ENCODE measurements around the gene CSK.

CSK gene

DNA sequence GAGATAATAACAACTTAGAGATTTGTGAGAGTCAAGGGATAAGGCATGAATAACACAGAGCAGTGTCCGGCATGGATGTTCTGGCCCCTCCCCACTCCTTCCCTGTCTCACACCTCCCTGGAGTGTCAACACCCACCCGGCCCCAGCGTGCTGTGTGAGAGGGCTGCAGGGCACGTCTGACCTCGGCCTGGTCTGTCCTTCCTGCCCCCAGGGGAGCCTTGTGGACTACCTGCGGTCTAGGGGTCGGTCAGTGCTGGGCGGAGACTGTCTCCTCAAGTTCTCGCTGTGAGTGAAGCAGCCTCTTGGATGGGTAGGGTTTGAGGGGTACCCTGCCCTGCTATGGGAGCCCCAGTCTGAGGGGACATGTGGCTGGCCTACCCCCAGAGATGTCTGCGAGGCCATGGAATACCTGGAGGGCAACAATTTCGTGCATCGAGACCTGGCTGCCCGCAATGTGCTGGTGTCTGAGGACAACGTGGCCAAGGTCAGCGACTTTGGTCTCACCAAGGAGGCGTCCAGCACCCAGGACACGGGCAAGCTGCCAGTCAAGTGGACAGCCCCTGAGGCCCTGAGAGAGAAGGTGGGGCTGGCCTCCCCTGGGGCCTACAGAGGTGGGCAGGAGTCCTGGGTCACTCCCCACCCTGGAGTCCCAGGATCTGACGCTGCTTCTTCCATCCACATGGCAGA lies 19.6 kb downstream of the CSK start:
- DNase-seq (ENCODE audit: low read depth in 3 of 3), result no peak

DNA sequence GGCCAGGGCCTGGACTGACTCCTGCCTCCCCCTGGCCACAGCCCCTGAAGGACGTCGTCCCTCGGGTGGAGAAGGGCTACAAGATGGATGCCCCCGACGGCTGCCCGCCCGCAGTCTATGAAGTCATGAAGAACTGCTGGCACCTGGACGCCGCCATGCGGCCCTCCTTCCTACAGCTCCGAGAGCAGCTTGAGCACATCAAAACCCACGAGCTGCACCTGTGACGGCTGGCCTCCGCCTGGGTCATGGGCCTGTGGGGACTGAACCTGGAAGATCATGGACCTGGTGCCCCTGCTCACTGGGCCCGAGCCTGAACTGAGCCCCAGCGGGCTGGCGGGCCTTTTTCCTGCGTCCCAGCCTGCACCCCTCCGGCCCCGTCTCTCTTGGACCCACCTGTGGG lies 20.4 kb downstream of the CSK start:
- DNase-seq (ENCODE audit: low read depth in 3 of 3), result no peak

DNA sequence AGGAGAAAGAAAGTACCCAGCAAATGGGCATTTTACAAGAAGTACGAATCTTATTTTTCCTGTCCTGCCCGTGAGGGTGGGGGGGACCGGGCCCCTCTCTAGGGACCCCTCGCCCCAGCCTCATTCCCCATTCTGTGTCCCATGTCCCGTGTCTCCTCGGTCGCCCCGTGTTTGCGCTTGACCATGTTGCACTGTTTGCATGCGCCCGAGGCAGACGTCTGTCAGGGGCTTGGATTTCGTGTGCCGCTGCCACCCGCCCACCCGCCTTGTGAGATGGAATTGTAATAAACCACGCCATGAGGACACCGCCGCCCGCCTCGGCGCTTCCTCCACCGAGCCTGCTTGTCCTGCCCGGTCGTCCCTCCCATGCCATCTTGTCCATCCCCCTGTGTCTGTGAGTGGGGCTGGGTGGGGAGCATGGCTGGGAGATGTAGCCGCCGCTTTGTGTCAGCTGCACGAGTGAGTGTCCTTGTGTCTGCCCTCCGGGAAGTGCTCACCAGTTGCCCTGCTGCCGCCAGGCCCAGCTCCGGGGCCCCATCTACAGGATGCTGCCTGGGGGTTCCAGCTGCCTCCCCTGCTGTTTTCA lies 21.1 kb downstream of the CSK start:
- DNase-seq (ENCODE audit: low read depth in 3 of 3), result no peak

DNA sequence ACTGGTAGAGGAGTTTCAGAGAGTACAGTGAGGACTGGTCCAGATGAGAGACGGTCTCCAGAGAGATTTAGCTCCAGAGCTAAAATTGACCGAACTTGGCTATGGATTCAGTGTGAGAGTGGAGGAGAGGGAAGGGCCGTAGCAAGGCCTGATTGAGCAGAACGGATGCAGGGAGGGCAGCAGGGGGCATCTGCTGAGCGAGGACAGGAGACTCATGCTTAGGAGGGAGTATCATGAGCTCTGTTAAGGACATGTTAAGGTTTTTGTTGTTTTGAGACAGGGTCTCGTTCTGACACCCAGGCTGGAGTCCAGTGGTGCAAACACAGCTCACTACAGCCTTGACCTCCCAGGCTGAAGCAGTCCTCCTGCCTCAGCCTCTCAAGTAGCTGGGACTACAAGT lies 23.1 kb downstream of the CSK start:
- no peak for DNase-seq (ENCODE audit: low read depth in 3 of 3)

DNA sequence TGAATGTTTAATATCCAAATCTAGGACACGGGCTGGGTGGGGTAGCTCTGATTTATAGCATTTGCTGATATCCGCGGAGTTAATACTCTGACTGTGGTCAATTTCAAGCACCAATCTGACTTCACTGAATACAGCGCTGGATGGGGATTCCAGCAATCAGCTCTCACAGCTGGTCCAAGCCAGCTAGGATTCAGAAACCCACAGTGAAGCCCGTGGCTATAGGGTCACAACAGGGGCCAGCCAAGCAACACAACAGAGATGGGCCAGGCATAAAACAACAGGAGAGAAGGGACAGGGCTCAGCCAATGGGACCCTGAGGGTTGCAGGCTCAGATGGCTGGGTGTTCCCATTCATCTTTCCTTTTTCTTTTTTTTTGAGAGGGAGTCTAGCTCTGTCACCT lies 25.4 kb downstream of the CSK start:
- DNase-seq (ENCODE audit: low read depth in 3 of 3), result no peak

DNA sequence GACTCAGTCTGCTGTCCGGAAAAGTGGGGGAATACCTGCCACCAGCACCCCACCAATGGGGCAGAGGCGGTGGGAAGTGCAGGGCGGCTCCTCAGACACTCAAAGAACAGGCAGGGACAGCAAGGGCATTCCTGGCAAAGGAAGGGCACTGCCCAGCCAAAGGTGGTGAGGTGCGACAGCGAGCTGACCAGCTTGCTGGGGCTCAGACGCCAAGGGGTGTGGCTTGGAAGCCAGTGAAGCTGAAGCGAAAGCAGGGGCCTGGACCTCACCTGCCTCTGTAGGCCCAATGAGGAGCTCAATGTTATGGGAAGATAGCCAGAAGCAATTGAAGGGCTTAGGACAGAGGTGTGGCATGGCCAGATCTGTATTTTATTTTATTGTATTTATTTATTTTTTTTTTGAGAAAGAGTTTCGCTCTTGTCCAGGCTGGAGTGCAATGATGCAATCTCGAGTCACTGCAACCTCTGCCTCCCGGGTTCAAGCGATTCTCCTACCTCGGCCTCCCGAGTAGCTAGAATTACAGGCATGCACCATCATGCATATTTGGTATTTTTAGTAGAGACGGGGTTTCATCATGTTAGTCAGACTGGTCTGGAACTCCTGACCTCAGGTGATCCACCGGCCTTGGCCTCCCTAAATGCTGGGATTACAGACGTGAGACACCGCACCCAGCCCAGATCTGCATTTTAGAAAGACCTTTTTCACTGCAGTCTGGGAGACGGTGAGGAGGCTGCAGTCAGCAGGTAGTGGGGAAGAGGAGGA lies 26.4 kb downstream of the CSK start:
- no peak for DNase-seq (ENCODE audit: low read depth in 3 of 3)

DNA sequence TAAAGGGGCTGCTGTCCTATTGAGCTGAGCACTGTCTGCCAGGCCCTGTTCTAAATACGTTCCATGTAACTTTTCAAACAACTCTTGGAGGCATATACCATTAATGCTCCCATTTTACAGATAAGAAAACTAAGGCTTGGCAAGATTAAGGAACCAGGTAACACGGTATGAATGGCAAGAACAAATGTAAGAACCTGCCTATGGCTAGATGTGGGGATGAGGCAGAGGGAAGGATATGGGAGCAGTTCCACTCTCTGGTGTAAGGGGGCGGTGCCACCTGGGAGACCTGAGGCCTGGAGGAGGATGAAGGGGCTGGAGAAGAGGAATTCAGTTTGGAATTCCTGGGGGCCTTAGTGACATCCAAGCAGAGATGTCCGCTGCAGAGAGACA lies 27.0 kb downstream of the CSK start:
- DNase-seq (ENCODE audit: low read depth in 3 of 3), result no peak

DNA sequence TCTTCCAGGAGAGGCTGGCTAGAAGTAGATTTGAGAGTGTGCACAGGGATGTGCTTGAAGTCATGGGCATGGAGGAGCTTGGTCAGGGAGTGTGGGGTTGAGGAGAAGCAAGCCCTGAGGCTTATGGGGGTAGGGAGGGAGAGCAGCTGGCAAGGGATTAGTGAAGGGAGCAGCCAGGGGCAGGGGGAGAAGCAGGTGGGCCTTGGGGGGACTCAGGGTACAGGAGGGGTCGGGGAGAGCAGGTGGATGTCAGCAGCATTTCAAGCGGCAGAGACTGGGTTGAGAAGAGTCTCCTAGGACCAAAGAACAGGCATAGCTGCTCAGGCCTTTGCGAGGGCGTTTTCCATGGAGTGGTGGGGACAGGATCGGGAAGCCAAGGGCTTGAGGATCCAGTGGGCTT lies 27.4 kb downstream of the CSK start:
- DNase-seq (ENCODE audit: low read depth in 3 of 3), result no peak

DNA sequence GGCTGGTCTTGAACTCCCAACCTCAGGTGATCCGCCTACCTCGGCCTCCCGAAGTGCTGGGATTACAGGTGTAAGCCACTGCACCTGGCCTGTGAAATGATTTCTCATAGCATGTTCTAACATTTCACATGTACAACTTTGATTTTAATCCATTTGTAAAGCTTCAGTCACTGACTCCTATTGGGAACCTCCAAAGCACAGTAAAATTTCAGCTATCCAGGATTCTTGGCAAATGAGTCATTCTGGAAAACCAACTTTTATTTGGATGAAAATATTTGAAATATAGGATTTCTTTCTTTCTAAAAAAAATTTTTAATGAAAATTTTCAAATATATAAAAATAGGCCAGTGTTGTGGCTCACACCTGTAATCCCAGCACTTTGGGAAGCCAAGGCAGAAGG lies 28.1 kb downstream of the CSK start:
- no peak for DNase-seq (ENCODE audit: low read depth in 3 of 3)

DNA sequence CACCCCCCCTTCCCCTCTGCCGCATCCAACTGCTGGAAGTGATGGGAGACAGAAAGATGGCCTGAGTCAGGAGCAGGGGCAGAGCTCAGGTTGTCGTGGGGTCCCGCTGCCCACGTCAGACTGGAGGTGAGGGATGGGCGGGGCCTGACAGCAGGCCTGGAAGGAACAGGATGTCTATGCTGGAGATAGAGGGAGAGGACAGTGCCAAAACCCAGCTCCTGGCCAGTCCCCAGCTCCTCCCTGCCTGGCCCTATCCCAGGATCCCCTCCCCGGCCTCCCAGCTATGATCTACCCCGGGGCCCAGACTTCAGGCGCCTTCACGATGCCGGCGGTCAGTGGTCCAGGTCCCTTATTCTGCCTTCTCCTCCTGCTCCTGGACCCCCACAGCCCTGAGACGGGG lies 30.7 kb downstream of the CSK start, which contains the start of gene LMAN1L:
Gene LMAN1L, plus strand, starts transcription at position 303 of the 400 bp plus-strand sequence. Its CDS starts 20 bp downstream, at position 323.
- no peak for DNase-seq (ENCODE audit: low read depth in 3 of 3)

DNA sequence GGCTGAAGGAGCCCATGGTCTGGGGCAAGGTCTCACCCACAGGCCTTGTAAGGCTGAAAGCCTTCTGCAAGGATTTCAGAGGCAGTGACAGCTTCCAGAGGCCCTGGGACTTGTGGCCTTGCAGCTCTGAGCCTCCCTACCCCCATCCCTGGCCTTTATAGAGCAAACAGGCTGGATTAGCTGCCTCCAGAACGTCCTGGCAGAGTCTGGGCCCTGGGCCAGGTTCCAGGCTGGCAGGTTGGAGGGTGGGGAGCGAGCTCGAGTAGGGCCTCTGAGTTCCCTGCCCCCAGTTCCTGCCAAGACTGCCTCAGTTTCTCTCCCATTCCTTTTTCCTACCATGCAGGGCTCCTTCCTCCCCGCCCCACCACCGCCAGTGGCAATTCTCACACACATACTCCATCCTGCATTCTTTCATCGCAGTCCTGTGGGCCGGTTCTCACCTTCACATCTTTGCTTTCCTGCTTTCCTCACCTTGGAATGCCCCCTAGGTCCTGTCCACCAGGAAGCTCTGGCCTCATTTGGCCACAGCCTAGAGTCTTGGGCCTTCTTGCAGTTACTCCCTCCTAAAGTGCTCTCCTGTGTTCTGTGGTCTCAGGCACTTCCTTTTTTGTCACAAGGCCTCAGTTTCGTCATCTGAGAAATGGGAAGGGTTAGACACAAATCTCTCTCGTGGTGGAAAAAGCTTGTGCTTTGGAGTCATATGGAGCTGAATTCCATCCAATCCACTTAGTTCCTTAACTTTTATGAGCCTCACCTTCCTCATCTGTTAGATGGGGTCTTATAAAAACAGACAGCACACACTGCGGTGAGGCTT lies 33.4 kb downstream of the CSK start:
- no peak for DNase-seq (ENCODE audit: low read depth in 3 of 3)

DNA sequence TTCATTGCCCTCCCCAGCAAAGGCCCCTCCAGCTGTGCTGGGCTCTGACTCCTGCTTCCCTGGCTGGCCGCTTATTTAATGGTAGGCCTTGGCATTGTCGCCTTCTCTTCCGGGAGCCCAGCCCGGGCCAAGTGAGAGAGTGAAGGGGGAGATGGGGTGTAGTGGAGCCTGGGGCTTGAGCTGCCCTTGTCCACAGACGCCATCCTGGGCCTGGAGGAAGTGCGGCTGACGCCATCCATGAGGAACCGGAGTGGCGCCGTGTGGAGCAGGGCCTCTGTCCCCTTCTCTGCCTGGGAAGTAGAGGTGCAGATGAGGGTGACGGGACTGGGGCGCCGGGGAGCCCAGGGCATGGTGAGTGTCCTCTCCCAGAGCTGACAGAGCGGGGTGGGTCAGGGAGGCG lies 34.1 kb downstream of the CSK start:
- no peak for DNase-seq (ENCODE audit: low read depth in 3 of 3)

DNA sequence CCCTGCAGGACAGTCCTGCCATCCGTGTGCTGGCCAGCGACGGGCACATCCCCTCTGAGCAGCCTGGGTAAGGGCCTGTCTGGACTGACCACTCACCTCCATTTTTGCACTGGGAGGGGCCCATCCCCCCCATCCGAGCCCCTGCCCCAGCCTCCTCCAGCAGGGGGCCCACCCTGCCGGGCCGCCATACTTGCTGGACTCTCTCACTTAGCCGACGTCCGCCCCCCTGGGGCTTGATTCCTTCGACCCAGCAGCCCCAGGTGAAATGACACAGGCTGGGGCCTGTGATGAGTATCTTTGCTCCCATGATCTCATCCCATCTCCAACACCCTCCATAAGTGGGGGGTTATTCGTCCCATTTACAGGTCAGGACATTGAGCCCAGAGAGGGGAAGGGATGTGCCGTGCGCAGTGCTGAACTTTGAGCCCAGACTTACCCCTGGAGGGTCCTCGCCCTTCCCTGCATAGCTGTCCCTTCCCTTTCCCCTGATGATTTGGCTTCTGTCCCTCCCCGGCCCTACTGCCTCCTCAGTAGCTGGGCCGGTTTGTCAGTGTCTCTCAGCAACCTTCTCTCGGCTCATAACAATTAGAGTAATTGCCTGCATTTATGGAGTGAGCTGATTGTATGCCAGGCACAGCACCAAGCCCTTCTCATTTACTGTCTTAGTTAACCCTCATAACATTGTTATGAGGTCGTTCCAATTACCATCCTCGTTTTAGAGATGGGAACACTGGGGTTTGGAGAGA lies 34.9 kb downstream of the CSK start:
- no peak for DNase-seq (ENCODE audit: low read depth in 3 of 3)

DNA sequence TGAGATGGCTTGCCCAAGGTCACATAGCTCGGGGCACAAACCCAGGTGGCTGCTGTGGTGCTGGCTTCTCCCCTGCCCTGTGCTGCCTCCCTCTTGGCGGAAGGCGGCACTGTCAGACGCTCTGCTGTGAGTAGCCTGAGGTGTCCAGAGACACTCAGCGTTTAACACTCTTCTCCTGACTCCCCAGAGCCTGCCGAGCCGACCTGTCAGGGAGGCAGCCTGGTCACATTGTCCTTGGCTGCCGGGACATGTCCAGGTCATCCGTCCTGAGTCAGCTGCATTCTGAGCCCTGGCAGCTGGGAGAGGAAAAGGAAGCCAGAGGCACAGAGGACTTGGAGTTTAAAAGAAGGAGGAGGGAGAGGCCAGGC lies 35.5 kb downstream of the CSK start:
- no peak for DNase-seq (ENCODE audit: low read depth in 3 of 3)

DNA sequence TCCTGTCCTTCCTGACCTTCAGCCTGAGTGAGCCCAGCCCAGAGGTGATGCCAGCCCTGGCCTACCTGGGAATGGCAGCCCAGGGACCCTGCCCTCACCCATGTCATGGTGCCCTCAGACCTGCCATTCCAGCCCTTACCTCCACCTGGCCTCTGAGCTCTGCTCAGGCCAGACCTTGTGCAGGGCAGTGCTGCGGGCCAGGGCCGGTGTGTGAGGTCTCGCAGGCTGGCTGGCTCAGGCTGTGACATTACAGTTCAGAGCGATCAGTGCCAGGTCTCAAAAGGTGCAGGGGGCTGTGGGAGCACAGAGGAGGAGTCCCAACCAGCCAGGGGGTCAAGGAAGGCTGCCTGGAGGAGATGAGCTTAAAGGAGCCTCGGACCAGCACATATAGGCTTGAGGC lies 38.2 kb downstream of the CSK start:
- no peak for DNase-seq (ENCODE audit: low read depth in 3 of 3)

DNA sequence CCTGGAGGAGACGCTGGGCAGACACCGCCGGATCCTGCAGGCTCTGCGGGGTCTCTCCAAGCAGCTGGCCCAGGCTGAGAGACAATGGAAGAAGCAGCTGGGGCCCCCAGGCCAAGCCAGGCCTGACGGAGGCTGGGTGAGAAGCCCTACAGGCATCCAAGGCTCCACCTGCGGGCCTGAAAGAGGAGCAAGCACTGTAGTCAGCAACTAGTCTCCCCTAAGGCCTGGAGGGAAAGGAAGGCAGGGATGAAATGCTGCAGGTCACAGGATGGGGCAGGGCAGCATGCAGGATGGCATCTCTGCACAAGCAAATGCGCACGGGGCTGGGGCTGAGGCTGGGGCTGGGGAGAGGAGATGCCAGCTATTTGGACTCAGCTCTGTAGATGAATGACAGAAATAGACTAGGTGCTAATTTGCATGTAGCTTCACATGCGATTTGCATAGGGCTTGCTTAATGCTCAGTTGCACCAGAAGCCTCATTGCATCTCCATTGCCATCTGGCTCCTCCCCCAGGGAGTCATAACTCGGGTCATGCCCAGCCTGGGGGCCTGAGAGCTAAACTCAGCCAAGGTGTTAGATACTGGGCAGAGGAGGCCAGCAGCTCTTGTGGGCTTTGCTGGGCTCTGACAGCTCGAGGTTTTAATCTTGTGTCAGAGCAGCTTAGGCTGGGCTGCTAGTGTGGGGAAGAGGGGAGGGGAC lies 39.4 kb downstream of the CSK start:
- no peak for DNase-seq (ENCODE audit: low read depth in 3 of 3)

DNA sequence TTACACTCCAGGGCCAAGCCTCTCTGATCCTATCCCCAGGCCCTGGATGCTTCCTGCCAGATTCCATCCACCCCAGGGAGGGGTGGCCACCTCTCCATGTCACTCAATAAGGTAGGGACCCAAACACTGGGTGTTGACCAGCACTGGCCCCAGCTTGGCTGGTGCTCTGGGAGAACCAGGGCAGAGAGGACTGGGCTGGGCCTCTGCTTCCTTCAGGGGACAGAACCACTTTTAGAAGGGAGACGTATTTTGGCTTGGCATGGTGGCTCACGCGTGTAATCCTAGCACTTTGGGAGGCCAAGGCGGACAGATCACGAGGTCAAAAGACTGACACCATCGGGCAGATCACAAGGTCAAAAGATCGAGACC lies 39.9 kb downstream of the CSK start:
- no peak for DNase-seq (ENCODE audit: low read depth in 3 of 3)

DNA sequence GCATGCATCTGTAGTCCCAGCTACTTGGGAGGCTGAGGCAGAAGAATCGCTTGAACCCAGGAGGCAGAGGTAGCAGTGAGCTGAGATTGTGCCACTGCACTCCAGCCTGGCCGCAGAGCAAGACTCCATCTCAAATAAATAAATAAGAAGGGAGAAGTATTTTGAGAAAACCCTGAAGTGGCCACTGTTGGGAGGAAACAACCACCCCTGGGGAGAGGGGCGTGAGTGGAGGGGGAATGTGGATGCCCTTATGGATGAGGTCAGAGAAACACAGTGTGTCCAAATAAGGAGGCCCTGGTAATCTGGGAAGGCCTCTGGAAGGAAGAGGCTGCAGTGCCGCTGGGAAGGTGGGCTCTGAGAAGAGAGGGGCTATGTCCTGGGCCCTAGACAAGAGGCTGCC lies 40.4 kb downstream of the CSK start:
- no peak for DNase-seq (ENCODE audit: low read depth in 3 of 3)

DNA sequence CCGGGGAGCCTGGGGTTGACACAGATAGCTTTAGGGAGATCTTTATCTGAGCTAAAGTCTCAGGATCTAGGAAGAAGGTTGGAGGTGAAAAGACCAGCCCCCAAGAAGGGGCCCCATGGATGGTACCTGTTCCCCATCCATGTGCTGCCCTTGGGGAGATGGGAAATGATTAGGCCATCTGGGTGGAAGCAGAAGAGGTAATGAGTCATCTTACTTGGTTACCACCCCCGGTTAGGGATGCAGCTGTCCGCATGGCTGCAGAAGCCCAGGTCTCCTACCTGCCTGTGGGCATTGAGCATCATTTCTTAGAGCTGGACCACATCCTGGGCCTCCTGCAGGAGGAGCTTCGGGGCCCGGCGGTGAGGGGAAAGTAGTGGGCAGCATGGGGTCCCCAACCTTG lies 41.4 kb downstream of the CSK start:
- DNase-seq (ENCODE audit: low read depth in 3 of 3), result no peak

DNA sequence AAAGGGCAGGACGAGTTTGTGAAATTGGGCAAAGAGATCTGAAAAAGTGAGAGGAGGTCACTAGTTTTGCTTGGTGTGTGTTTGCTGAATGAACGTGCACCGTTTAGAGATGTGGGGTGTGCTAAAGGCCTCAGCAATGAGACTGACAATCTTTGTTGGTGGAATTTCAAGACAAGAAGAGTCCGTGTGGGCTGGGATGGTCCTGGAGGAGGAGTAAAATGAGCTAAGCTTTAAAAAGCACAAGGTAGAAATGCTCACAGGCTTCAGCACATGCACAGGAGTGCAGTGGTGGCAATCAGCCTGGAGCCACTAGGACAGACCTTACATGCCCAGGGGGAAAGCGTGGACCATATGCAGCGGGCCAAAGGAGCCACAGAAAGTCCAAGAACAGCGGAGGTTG lies 43.1 kb downstream of the CSK start:
- no peak for DNase-seq (ENCODE audit: low read depth in 3 of 3)

DNA sequence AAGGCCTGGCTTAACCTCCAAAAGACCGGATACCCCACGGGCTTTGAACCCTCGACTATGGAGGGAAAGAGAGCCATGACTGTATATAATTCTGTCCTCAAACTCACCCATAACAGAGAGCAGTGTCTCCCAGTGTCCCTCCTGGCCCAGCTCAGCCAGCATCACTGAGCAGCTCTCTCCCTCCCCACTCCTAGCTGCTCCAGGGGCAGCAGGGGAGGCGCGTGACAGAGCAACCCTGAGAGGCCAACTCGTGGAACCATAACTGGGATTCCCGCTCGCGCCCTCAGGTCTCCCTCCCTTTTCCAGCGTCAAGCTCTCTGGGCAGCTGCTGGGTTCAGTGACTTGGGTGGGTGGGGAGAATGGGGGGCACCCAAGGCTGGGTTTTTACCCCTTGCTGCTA lies 44.0 kb downstream of the CSK start:
- DNase-seq (ENCODE audit: low read depth in 3 of 3), result no peak
